IPS-NIHi7 (cell line): ENCODE measurements around the gene ZNF598.

Experiments used
- DNase-seq: peaks from one replicate; pipeline ENCODE4 v3.0.0; 2012; ENCODE audit warnings: mixed read lengths; ENCODE audit errors: extremely low spot score

The ZNF598 gene

DNA sequence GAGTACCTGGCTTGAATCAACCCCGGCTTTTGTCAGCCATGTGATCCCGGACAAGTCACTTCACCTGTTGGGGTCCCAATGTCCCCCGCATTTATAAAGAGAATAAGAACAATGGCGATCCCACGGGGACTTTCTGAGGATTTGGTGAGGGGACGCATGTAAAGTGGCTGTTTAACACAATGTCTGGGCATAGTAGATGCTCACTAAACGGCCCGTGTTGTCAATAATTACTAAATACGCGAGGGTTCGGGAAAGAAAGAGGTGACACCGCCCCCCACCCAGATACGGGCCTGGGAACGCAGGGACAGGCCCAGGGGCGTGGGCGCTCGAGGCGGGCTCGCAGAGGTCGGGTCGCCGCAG, 18.1 kb downstream of the ZNF598 start:
- no peak for DNase-seq

- no peak for DNase-seq
Measured at GRCh38 chr16:1991135-1991551, 18.5 kb downstream of the ZNF598 start.

DNA sequence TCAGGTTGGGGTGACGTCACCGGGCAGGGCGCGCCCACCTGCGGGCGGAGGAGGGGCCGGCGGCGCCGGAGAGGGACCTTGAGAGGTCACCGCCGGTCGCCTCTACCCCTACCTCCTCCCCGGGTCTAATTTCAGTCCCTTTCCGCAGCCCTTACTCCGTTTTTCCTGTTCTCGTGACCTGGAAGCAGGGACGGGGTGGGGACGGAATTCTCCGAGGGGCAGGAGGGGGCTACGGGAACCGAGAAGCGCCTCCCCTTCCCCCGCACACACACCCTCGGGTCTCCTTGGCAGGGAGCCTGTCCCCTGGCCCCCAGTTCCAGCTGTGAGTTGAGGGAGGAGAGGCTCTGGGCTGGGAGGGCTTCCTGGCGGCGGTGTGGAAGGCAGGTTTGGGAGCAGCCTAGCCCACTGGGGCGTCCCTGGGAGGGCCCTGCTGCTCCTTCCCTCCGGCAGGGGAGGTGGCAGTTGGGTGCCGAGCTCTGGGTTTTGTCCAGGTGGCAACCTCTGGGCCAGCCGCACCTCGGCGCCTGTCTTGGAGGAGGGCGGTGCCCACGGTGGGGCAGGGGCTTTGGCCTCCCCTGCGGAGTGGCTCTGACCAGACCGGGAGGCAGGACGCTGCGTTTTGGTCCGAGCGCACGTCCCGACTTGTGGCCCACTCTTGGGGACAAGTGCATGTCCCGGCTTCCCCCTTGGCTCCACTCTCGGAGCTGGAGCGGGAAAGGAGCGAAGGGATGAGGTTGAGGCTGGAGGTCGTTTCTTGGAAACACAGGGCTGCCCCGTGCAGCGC, 19.1 kb downstream of the ZNF598 start:
- peak; percentile 73 for DNase-seq

GRCh38 chr16:1990101-1990350, 19.6 kb downstream of the ZNF598 start:
- DNase-seq, result no peak

DNA sequence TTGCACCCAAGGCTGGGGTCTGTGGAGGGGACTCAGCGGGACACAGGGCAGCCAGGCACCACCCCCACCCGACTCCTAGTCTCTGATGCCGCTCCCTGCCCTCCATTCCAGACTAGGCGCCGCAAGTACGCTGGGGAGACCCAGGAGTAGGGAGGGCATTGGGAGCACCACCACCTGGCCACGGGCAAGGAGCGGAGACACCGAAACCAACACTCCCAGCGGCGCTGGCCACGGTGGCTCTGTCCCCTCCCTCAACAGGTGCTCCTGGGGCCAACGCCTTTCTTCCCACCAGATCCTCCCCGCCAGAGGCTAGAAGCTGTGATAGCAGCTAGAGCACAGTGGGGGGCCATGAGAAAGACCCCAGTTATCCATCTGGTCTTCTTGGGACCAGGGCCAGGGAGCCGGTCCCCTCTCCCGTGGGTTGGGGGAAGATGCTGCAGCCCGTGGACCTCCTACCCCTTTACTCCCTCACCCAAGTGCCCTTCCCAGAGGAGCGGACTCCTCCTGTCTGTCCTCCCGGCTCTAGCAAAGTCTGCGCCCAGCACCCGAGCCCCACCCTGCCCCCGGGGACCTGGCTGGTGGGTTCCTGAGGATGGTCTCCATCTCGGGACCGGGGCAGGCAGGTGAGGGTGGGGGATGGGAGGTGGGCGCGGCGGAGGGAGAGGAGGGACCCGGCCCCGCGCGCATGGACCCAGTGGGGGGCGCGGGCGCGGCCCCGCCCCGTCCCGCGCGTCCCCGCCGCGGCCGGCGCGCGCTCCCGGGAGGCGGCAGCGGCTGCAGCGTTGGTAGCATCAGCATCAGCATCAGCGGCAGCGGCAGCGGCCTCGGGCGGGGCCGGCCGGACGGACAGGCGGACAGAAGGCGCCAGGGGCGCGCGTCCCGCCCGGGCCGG, 20.2 kb downstream of the ZNF598 start, which contains the start of gene SYNGR3:
SYNGR3 (plus strand) TSS at position 762 of the 892 bp plus-strand sequence. CDS start 133 bp downstream, outside the sequence.
- peak; percentile 42 for DNase-seq

GRCh38 chr16:1987198-1987597, 22.4 kb downstream of the ZNF598 start:
- DNase-seq, result no peak

DNA sequence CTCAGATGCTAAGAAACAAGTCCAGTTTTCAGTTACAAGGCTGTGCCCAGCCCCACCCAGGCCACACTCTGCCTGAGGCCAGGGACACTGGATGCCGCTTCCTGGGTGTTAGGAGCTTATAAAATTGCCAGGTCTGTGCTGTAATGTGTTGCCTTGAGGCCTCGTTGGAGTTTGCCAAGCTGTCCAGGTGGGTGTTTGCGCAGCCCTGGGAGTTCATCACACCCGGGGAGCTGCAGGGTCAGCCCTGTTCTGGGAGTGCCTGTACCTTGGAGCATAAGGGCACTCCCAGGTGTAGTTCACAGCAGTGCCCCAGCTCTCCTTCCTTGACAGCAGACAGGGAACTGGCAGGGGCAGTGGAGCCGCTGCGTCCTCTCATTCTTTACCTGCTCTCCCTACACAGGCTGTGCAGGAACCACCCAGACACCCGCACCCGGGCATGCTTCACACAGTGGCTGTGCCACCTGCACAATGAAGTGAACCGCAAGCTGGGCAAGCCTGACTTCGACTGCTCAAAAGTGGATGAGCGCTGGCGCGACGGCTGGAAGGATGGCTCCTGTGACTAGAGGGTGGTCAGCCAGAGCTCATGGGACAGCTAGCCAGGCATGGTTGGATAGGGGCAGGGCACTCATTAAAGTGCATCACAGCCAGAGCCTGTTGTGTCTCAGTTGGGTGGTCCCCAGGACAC, 24.0 kb downstream of the ZNF598 start:
- DNase-seq, result no peak

DNA sequence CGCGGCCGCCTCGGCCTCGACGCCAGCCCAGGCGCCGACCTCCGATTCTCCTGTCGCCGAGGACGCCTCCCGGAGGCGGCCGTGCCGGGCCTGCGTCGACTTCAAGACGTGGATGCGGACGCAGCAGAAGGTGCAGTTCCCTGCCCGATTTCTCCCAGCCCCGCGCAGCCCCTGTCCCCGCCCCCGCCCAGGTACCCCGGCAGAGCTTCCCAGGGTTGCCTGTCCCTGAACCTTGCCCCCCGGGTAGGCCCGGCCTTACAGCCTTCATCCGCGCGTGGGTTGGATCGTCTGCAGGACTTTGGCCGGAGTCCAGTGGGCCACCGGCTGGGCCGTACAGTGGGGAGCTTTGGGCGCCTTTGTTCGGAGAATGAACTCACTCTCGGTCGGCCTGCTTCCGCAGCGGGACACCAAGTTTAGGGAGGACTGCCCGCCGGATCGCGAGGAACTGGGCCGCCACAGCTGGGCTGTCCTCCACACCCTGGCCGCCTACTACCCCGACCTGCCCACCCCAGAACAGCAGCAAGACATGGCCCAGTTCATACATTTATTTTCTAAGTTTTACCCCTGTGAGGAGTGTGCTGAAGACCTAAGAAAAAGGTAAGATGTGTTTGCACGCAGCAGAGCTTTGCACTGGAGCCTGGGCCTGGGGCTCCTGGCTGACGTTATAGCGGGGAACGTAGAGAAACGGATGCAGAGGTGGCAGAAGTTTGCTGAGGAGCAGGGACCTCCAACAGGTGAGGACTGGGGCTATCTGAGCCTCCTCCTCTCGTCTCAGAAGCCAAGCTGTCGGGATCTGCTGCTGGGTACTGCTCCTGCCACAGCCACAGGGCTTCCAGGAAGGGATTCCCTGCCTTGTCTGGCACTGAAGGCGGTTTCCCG, 25.0 kb downstream of the ZNF598 start:
- DNase-seq, result peak; percentile 33

DNA sequence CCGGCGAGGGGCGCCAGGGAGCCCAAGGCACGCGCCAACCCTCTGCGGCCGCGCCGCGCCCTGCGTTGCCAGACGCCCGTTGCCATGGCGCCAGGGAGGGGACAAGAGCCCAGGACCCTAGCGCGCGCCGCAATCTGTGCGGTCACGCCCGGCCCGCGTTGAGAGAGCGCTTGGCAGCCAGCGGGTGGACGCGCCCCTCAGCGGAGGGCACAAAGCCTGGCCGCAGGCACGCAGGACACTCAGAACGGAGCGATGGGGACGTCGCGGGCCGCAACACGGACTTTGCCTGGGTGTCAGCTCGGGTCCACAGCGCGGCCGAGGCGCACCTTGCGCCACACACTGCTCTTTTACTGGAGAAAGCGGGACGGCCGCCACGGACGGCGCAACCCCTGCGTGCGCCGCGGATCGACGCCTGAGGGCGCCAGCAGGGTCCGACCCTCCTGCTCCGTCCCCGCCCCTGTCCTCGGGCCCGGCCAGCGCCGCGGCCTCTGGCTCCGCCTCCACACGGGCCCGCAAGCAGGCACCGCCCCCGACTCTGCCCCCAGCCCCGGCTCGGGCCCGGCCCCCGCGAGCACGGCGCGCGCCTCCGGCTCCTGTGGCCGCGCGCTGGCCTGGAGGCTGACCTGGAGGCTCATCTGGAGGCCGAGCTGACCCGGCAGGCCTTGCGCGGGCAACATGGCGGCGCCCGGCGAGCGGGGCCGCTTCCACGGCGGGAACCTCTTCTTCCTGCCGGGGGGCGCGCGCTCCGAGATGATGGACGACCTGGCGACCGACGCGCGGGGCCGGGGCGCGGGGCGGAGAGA, 25.9 kb downstream of the ZNF598 start, which contains the start of gene GFER:
GFER (plus strand) TSS at position 650 of the 803 bp plus-strand sequence; CDS start at position 676, 26 bp downstream.
- peak; percentile 96 for DNase-seq

DNA sequence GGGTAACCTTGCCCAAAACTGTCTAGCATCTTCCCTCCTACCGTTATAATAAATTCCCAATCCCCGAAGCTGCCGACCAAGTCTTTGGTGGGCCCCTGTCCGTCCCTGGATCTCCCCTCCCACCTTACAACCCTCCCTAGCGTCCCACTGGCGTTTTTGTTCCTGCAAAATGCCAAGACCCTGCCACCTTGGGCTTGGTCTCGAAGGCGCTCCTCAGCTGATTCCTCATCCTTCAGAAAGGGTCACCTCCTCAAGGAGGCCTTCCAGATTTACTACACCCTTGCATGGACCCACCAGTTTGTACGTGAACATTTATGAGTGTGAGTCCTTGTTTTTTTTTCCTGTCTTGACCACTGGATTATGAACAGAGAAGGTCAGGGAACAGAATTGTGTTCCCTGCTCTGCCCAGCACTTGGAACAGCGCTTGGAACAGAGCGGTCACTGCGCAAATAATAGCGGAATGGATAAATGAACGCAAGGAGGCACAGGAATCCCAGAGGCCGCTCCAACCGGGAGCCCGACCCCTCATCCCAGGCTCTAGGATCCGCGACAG, 26.6 kb downstream of the ZNF598 start:
- no peak for DNase-seq

DNA sequence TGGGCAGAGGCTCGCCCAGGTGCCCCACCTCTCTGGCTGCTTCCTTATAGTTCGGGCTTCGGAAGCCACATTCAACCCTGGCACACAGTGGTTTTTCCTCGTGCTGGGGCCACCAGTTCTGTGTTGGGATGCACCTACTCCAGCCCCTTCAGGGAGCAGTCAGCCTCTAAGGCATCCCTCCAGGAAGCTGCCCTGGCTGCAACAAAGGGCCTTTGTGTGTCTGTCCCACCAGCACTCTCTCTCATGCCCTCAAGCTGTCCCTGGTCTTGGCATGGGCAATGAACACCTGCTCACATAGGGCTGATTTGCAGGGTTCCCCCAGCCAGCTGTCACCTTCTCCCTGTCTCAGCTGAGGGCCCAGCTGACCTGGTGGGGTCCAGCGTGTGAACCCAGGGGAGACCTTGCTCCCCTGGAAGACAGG, 27.6 kb downstream of the ZNF598 start:
- DNase-seq, result no peak

DNA sequence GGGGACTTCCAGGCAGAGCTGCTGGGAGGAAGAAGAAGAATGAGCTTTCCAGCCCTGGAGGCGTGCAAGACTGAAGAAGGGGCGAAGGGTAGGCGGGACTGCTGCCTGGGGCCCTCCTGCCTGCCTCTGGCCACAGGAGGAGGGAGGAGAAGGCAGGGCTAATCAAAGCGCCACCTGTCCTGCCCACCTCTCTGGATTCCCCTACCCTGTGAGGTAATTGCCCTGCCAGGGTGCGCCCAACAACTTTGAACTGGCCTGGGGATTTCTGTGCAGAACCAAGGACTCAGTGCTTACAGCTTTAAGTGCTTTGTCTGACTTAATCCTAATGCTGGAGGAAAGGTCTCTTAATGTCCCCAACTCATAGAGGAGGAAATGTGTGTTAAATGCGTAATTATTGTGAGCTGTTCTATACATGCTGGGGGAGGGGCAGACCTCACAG, 28.2 kb downstream of the ZNF598 start, which contains the start of gene NOXO1:
NOXO1 (minus strand) TSS at position 72 of the 439 bp plus-strand sequence. CDS start 290 bp downstream, outside the sequence.
- no peak for DNase-seq

DNA sequence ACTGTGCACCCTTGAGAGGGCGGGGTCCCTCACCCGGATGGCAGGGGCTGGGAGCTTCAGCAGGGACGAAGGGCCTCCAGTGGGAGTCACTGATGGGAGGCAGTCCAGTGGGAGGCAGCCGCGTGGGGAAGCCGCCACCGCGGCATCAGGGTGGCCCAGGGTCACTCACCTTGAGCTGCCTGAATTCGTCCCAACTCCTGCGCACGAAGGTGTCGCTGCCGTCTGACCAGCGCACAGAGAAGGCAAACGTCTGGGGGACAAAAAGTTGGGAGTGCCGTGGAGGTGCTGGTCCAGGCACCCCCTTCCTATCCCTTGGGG, 28.9 kb downstream of the ZNF598 start:
- no peak for DNase-seq

DNA sequence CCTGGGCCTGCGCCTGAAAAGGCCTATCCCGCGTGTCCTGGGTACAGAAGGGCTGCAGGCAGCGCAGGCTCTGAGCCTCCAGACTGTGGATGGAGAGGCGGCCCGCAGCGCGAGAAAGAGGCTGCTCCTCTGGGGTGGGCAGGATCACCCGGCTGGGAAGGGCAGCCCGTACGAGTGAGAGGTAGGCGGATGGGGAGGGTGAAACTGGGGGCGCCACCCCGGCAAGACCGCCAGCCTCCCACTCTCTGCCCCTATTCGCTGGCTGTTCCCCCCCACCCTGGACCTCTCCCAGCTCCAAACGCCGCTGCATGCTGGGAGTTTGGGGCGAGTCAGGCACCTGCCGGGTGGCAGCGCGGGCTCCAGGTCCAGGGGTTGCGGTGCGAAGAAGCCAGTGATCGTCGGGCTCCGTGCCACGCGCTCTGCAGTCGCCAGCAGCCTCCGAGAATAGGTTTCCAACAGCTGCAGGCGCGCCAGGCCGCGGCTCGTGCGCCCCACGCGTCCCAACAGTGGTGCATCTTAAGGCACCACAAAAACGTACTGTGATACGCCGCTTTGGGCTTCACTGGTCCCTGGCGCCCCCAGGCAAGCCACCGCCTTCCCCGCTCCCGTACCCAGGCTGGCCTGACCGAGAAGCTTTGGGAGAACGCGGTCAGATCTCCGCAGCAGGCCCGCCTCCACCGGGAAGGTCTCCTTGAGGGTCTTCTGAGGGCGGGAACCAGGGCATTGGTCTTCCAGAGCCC, 29.4 kb downstream of the ZNF598 start:
- DNase-seq, result peak; percentile 46

DNA sequence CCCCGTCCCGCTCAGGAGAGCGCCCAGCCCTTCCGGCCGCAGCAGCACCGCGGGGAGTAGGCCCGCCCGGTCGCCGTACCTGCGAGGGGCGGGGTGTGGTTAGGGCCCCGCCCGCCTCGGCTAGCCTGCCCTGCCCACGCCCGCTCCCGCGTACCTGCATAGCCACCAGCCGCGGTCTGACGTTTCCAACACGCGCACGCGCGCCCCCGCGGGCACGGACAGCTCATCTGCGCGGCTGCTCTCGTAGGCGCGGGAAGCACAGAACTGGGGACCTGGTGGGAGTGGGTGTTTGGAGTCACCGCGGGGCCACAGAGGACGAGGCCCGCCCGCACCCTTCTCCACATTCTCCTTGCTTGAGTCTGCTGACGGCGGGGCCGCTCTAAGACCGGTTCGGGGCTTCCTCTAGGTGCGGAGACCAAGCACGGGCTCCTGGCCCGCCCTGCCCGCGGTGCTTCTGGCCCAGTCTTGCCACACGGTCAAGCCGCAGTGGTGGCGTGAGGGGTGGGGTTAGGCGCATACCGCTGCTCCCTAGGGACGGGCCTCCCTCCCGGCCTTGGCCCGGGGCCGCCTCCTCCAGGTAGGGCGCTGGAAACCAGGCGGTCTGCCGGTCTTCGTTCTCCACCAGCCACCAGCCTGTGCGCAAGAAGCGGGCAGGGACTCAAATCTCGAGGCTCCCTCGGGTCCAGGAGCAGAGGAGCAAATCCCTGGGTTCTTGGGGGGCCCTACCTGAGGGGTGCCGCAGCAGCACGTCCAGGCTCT, 30.2 kb downstream of the ZNF598 start:
- peak; percentile 79 for DNase-seq

- DNase-seq, result peak; percentile 37
Measured at GRCh38 chr16:1978476-1979120, 31.0 kb downstream of the ZNF598 start.

DNA sequence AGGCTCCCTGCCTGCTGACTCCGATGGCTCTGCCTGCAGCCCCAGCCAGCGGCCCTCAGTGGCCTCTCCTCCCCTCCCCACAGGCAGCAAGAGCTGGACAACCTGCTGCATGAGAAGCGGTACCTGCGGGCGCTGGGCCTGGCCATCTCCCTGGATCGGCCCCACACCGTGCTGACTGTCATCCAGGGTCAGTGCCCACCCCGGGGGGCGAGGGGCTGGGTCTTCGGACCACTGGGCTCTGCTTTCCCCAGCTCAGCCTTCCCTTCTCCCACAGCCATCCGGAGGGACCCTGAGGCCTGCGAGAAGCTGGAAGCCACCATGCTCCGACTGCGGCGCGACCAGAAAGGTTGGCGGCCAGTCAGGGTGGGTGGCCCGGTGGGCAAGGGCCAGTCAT, 31.7 kb downstream of the ZNF598 start:
- no peak for DNase-seq
